HL-60 (cell line): ENCODE measurements around the gene DAZL.

Experiments used
- DNase-seq, 2 experiments: peaks; one replicate each; pipeline ENCODE4 v3.0.0-alpha.2; 2010 to 2020; ENCODE audit warnings: low read depth in 1 of 2, low spot score in 1 of 2
- H3K27ac ChIP-seq: fragments of 250-450 bp; sonication (Bioruptor Pico); replicated peaks from 2 replicates; pipeline ENCODE4 v1.5.1; 2020; ENCODE audit warnings: mild to moderate bottlenecking, moderate library complexity
- H3K27me3 ChIP-seq: fragments of 250-450 bp; sonication (Bioruptor Pico); 2 replicates; pipeline ENCODE4 v1.5.1; 2021; ENCODE audit warnings: mild to moderate bottlenecking, moderate library complexity; ENCODE audit not compliant: insufficient read depth, poor library complexity, severe bottlenecking
- H3K4me3 ChIP-seq: replicated peaks from 2 replicates; pipeline ENCODE4 v1.5.1; 2011; ENCODE audit warnings: mild to moderate bottlenecking, control low read depth, low read length; ENCODE audit not compliant: insufficient read depth
- GABPA ChIP-seq: IDR thresholded peaks from 2 replicates; pipeline ENCODE4 v1.6.1; 2012; ENCODE audit warnings: low read depth
- POLR2AphosphoS5 ChIP-seq: IDR thresholded peaks from 2 replicates; pipeline ENCODE4 v1.6.1; 2012; ENCODE audit warnings: low read depth
- SPI1 ChIP-seq: IDR thresholded peaks from 2 replicates; pipeline ENCODE4 v1.6.1; 2012; ENCODE audit warnings: low read depth, mild to moderate bottlenecking, borderline replicate concordance
- long read RNA-seq: library from polyadenylated mRNA; unstranded; transcript quantifications from one replicate; pipeline ENCODE4 v2.0.0, GENCODE V29; 2020
- TF ChIP-seq, protein P1 (sequence below): IDR thresholded peaks from 2 replicates; pipeline ENCODE4 v1.6.1; 2012; ENCODE audit warnings: low read depth; ENCODE audit not compliant: insufficient replicate concordance
- TF ChIP-seq, protein P2 (sequence below): IDR thresholded peaks from one replicate; pipeline ENCODE4 v1.5.1; 2011; ENCODE audit warnings: low read length, control low read depth, inconsistent platforms; ENCODE audit not compliant: insufficient read depth

Gene DAZL, protein sequence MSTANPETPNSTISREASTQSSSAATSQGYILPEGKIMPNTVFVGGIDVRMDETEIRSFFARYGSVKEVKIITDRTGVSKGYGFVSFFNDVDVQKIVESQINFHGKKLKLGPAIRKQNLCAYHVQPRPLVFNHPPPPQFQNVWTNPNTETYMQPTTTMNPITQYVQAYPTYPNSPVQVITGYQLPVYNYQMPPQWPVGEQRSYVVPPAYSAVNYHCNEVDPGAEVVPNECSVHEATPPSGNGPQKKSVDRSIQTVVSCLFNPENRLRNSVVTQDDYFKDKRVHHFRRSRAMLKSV
- long read RNA-seq, partial matches to known transcripts: 0 of 1 reads
- long read RNA-seq, other reads (novel, unspliced or antisense): 1 of 1 reads

DNA sequence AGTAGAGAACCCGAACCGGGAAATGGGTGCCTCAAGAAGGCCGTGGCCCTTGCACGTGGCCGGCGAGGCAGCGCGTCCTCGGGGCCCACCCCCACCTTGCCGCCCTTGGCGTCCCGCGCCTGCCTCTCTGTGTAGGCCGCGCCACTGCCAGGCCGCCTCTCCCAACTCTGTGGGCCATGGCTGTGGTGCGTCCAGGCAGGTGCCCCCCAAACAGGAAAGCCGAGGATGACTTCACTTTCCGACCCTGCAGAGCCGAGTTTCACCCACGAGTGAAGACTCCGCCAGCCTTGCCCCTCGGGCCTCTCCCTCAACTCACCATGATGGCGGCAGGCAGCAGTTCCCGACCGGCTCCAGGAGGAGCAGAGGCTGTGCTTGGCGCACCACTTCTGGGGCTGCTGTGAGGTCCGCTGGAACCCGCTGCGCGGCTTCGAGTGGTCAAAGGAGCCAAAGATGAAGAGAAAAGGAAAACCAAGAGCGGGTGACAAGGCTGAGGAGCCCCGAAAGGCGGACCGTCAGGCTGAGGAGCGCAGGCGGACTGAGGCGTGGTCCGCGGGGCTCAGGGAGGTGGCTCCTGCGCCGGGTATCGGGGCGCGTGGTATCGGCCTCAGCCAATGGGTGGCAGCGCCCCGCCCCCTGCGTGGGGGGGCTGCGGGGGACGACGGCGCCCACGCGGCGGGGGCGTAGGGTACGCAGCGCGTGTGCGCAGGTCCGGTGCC, at the start of gene DAZL:
Gene DAZL, minus strand, starts transcription at position 537 of the 716 bp plus-strand sequence. Its CDS starts 218 bp downstream, at position 319.
- TF ChIP-seq POLR2AphosphoS5: no peak
- TF ChIP-seq, protein P1, sequence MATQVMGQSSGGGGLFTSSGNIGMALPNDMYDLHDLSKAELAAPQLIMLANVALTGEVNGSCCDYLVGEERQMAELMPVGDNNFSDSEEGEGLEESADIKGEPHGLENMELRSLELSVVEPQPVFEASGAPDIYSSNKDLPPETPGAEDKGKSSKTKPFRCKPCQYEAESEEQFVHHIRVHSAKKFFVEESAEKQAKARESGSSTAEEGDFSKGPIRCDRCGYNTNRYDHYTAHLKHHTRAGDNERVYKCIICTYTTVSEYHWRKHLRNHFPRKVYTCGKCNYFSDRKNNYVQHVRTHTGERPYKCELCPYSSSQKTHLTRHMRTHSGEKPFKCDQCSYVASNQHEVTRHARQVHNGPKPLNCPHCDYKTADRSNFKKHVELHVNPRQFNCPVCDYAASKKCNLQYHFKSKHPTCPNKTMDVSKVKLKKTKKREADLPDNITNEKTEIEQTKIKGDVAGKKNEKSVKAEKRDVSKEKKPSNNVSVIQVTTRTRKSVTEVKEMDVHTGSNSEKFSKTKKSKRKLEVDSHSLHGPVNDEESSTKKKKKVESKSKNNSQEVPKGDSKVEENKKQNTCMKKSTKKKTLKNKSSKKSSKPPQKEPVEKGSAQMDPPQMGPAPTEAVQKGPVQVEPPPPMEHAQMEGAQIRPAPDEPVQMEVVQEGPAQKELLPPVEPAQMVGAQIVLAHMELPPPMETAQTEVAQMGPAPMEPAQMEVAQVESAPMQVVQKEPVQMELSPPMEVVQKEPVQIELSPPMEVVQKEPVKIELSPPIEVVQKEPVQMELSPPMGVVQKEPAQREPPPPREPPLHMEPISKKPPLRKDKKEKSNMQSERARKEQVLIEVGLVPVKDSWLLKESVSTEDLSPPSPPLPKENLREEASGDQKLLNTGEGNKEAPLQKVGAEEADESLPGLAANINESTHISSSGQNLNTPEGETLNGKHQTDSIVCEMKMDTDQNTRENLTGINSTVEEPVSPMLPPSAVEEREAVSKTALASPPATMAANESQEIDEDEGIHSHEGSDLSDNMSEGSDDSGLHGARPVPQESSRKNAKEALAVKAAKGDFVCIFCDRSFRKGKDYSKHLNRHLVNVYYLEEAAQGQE: no peak
- TF ChIP-seq, protein P2, sequence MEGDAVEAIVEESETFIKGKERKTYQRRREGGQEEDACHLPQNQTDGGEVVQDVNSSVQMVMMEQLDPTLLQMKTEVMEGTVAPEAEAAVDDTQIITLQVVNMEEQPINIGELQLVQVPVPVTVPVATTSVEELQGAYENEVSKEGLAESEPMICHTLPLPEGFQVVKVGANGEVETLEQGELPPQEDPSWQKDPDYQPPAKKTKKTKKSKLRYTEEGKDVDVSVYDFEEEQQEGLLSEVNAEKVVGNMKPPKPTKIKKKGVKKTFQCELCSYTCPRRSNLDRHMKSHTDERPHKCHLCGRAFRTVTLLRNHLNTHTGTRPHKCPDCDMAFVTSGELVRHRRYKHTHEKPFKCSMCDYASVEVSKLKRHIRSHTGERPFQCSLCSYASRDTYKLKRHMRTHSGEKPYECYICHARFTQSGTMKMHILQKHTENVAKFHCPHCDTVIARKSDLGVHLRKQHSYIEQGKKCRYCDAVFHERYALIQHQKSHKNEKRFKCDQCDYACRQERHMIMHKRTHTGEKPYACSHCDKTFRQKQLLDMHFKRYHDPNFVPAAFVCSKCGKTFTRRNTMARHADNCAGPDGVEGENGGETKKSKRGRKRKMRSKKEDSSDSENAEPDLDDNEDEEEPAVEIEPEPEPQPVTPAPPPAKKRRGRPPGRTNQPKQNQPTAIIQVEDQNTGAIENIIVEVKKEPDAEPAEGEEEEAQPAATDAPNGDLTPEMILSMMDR: no peak
- TF ChIP-seq GABPA: no peak
- no peak for TF ChIP-seq SPI1
- no peak for DNase-seq
- Histone ChIP-seq H3K27me3 (no peaks in the 10 kb centered on the region), H3K27ac (no peak within 1 kb of the TSS), H3K4me3 (no peak within 1 kb of the TSS)

DNA sequence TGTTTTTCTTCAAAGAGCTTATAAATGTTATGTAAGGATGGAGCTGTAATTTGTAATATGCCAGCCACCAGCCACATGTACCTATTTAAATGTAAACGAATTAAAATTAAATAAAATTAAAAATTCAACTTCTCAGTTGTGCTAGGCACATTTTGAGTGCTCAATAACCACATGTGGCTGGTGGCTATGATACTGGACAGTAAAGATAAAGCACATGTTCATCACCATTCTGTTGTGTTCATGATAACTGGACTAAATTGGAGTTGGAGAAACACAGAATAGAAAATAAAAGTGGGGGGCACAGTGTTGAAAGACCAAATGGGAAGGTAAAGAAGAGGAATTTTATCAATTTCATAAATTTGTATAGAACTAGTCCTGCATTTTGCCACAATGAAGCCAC, 49.8 kb upstream of the DAZL start:
- DNase-seq: no peak
- TF ChIP-seq, protein P1: no peak
- TF ChIP-seq POLR2AphosphoS5 (no peak), GABPA (no peak), SPI1 (no peak)
- TF ChIP-seq, protein P2: no peak
- Histone ChIP-seq H3K27me3 (no peaks in the 10 kb centered on the region), H3K4me3 (no peak overlapping the region), H3K27ac (no peak overlapping the region)

DNA sequence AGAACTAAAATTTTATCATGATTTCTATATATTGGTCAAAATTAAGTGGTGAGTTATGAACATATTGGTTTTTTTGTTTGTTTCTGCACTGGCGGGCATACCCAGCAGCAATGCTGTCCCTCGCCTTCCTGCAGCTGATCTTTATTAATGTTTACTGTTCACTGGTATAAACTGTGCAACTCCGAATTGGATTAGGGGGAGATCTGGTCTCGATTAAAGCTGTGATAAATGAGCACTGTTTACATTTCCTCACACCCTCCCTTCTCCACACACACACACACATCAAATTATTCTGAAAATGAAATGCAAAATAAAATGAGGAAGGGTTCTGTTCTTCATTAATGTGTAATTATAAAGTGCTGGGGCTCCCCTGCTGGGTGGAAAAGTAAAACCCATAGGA, 48.5 kb upstream of the DAZL start:
- DNase-seq: no peak
- TF ChIP-seq SPI1: no peak
- TF ChIP-seq, protein P1: no peak
- TF ChIP-seq POLR2AphosphoS5: no peak
- TF ChIP-seq, protein P2: no peak
- TF ChIP-seq GABPA: no peak
- H3K27me3 ChIP-seq: no peaks in the 10 kb centered on the region
- no peak overlapping the region for H3K4me3 ChIP-seq
- H3K27ac ChIP-seq: no peak overlapping the region
